GM18517 (cell line): Measurements from ENCODE around the gene CUL4A.
"Not testable (repeated sequence)": the region's sequence is repeated elsewhere in the genome, so short reads cannot be mapped to it uniquely, and the experiment has no call there.

Experiments
- ATAC-seq: cut with Tn5 transposase; IDR thresholded peaks from one replicate; pipeline ENCODE4 v1.9.1; 2021; ENCODE audit warnings: mild to moderate bottlenecking, moderate library complexity; ENCODE audit not compliant: unreplicated experiment

The CUL4A gene

DNA sequence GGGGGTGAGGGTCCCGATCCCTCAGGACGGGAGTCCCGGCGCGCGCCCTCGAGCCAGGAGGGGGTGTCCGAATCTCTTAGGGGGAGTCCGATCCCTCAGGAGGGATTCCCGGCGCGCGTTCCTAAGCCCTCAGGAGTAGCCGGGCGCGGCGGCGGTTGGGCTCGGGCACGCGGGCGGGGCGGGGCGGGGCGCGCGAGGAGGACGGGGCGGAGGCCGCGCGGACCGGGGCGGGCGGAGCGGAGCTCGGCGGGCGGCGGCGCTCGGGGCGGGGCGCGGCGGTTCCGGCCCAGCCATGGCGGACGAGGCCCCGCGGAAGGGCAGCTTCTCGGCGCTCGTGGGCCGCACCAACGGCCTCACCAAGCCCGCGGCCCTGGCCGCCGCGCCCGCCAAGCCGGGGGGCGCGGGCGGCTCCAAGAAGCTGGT lies at the start of gene CUL4A:
Gene CUL4A, plus strand, starts transcription at position 278 of the 423 bp plus-strand sequence. Its CDS starts 15 bp downstream, at position 293.
- peak; percentile 24 for ATAC-seq

DNA sequence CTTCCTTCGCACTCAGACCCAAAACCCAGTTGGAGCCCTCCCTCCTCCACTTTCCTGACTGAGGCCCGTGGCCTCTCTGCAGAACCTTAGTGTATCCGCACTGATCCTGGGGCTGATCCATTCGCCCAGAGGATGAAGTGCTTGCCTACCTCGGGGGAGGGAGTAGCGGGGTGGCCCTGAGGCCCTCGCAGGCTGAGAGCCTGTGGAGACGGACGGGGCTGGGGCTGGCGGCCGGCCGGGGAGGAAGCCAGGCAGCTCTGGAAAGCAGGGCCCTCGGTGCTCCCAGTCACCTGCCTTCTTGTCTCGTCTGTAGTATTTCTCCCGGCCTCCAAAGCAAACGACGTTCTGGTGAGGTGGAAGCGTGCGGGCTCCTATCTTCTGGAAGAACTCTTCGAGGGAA lies 49.7 kb upstream of the CUL4A start:
- no peak for ATAC-seq

DNA sequence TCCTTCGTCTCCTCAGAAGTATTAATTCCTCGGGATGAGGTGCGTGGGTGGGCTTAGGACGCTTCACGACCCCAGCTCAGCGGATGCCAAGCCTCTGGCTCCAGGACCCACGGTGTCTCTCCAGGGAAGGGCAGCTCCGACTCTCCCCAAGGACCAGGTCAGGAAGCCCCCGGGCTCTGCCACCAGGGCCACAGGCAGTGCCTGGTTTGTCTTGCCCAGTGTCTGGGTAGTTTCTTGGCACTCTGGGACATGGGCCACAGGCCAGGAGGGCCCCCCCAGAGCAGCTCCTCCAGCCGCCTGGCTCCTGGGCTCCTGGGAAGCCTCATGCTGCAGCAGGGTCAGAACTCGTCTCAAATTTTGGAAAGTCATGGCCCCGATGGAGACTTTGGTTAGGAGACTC lies 48.4 kb upstream of the CUL4A start:
- no peak for ATAC-seq

DNA sequence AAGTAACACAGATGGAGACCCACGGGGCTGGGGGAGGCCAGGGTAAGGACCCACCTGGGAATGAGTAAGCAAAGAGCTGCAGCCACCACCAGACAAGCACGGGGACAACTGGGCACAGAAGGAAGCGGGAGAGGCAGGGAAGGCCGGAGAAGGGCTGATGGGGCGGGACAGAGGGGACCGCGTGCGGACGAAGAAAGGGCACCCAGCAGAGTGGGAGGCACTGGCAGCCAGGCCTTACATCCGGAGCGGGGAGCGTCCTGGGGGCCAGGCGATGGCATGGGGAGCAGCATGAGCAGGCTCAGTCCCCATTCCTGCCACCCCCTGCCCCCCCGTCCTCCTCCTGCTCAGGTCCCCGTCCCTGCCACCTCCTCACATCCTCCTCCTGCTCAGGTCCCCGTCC lies 48.0 kb upstream of the CUL4A start:
- ATAC-seq = no peak

DNA sequence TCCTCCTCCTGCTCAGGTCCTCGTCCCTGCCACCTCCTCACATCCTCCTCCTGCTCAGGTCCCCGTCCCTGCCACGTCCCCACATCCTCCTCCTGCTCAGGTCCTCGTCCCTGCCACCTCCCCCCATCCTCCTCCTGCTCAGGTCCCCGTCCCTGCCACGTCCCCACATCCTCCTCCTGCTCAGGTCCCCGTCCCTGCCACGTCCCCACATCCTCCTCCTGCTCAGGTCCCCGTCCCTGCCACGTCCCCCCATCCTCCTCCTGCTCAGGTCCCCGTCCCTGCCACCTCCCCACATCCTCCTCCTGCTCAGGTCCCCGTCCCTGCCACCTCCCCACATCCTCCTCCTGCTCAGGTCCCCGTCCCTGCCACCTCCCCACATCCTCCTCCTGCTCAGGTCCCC lies 47.4 kb upstream of the CUL4A start:
- ATAC-seq = not testable (repeated sequence)

DNA sequence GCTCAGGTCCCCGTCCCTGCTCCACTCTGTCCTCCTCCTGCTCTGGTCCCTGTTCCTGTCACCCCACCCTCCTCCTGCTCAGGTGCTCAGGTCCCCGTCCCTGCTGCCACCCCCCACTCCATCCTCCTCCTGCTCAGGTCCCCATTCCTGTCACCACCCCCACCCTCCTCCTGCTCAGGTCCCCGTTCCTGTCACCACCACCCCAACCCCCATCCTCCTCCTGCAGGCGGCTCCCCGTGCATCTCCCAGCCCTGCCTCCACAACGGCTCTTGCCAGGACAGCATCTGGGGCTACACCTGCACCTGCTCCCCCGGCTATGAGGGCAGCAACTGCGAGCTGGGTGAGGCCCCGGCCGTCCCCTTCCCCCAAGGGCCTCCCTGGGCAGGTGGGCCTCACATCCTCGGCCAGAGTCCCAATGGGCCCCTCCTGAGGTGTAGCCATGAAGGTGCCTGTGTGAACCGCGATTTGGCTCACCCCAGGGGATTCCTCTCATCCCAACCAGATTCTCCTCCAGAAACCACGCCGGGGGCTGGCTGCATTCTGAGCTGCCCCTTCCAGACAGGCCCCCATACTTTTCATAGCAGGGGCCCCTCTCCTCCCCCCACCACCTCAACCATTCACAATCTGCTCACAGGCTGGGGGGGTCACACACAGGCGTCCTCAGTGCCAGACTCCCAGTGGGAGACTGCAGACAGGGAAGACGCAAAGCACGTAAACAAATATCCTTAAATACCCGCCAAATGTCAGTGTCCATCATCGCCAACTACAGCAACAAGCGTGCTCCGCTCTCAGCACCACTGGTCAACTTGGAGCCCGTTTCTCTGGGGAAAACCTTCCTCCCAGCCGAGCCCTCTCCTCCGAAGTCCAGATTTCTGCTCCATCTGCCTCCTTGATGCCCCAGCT lies 46.4 kb upstream of the CUL4A start:
- ATAC-seq = no peak

DNA sequence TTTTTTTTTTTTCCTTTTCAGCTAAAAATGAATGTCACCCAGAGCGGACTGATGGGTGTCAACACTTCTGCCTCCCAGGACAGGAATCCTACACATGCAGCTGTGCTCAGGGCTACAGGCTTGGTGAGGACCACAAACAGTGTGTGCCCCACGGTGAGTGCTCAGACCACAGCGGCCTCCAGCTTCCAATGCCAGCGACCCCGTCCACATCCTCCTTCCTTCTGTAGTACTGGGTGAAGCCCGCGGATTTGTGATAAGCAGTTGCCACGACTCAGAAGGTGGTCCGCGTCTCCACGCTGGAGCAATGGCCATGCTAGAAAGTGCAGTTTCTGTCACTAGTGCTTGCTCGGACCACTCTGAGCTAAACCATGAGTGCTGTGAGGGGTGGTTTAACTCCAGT lies 44.9 kb upstream of the CUL4A start:
- ATAC-seq = no peak

DNA sequence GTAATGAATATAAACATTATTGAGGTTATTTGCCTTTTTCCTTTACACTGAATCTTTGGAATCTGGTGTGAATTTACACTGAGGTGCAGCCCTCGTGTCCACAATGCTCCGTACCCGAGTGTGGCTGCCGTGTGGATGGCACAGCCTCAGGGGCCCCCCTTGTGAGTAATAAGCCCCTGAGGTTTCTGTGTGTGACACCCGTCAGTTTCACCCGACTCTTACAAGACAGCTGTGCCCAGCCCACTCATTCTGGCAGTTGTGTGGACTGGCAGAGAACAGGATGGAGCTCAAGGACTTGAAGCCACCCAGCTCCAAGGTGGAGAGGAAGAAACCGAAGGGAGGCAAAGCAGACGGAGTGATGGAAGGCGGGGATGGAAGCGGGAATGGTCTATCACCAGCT lies 43.1 kb upstream of the CUL4A start:
- ATAC-seq = no peak

DNA sequence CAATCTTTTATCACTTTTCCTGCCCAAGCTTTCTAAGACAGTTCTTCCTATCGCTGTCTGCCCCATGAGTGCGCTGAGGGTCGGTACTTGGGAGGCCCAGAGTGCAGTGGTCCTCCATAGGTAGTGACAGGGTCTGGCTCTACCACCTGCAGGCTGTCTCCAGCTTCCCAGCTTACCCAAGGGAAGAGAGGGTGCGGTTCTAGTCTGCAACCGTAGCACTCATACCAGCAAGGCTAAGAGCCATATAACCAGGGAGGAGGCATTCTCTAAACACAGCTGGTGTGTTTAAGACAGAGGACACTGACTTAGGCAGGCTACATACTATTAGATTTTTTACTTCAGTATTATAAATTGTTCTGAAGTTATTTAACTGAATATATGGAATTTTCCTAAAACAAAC lies 42.7 kb upstream of the CUL4A start:
- ATAC-seq = no peak

DNA sequence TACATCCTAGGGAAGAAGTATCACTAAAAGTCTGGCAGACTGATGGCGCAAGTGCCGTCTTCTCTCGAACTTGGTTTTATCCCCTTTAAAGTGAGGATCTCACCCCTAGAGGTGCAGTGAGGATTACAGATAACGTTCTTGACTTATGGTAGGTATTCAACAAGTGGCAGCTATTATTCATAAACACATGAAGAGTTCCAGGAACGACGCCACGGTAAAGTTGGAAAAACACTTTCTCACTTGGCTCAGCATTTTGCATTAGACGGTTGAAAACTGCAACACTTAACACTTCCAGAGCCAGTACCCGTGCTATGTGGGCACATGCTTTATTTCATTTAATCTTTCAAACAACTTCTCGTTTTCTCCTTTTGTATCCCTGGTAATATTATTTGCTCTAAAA lies 42.3 kb upstream of the CUL4A start:
- no peak for ATAC-seq

DNA sequence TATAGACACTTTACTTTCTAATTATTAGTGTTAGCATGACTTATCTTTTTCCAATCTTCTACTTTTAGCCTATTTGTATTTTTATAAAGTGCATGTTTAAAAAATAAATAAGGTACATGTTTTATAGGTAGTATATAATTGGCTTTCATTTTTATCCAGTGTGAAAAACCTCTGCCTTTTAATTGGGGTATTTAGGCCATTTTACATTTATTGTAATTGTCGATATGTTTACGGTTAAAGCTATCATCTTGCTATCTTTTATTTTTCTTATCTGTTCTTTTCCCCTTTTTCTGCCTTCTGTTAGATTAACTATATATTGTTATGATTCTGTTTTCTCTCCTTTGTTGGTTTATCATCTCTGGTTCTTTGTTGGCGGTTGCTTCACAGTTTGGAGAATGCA lies 41.8 kb upstream of the CUL4A start:
- ATAC-seq = no peak

DNA sequence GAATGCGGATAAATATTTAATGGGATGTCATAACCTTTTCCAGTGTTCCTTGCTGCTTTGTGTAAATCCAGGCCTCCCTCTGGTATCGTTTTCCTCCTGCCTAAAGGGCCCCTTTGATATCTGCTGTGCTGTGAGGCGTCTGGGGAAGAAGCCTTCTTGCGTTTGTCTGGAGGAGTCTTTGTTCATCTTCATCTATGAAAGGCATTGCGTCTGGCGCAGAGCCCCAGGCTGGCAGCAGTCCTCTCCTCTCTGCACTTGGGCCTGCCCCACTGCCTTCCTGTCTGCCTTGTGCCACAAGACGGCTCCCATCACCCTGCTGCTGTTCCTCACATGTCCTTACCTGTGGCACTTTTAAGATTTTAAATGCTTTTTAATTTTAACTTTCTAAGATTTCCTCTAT lies 41.2 kb upstream of the CUL4A start:
- no peak for ATAC-seq

DNA sequence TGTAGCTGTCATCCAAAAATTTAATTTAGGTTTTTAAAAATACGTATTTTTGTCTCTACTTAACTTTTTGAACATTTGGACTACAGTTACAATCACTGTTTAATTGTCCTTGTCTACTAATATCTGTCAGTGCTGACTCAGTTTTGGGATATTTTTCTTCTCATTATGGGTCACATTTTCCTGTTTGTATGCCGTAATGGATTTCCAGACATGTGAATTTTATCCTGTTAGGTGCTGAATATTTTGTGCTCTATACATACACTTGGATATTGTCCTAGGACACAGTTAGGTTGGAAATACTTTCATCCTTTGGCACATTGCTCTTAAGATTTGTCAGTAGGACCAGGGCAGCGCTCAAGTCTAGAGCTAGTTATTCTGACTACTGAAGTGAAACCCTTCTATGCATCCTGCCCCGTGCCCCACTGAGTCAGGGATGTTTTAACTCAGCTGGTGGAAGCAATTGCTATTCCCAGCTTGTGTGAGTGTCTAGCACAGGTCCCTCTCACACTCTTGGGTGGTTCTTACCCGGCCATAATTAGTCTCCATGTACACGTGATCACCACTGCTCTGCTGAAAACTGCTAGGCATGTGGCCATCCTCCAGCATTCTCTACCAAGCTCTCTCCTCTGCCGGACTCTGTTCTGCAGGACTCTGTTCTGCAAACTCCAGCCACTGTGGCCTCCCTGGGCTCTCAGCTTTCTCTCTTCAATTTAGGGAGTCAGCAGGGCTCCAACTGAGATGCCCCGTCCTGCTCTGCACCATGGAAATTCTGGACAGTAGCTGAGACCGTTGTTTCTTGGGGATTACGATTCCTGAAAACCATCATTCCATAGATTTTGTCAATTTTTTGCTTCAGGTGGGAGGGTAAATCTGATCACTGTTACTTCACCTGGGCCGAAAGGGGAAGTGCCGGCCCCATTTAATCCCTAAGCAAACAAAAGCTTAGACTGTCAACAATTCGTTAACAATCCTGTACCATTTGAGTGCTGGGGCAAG lies 39.8 kb upstream of the CUL4A start:
- ATAC-seq = no peak

DNA sequence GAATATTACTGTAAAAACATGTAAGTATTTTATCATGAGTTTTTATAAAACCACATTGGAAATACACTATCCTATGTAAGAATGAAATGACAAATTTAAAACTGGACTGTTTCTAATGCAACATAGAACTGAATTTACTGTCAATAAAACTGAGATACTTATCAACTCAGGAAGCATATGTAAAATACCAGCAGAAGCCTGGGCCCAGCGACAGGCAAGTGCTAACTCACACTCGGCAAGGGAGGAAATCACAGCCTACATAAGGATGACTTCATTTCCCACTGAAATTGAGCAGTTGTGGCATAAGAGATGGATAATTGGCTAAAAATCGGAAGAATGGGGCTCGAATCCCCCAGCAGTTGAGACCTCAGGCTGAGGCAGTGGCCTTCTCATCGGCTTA lies 38.9 kb upstream of the CUL4A start:
- ATAC-seq = no peak

DNA sequence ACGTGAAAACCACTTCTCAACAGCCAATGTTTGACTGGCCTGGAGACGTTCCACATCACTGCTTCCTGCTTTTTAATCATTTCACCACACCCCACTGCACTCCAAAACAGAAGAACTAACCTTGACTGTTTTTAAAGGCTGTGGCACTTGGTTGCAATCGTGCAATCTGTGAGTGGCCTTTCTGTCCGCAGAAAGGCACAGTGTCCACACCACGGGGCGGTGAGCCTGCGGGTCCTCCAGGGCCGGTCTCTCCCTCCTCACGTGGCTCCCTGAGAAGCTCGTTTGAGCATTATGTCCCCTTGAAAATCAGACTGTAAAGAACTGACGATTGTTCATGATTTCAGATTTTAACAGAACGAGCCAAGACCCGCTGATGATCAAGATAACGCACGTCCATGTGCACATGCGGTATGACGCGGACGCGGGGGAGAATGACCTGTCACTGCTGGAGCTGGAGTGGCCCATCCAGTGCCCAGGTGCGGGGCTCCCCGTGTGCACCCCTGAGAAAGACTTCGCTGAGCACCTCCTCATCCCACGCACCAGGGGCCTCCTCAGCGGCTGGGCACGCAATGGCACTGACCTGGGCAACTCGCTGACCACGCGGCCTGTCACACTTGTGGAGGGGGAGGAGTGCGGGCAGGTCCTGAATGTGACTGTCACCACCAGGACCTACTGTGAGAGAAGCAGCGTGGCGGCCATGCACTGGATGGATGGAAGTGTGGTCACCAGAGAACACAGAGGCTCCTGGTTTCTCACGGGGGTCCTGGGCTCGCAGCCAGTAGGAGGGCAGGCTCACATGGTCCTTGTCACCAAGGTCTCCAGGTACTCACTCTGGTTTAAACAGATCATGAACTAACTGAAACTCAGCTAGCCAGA lies 37.9 kb upstream of the CUL4A start:
- ATAC-seq = no peak

DNA sequence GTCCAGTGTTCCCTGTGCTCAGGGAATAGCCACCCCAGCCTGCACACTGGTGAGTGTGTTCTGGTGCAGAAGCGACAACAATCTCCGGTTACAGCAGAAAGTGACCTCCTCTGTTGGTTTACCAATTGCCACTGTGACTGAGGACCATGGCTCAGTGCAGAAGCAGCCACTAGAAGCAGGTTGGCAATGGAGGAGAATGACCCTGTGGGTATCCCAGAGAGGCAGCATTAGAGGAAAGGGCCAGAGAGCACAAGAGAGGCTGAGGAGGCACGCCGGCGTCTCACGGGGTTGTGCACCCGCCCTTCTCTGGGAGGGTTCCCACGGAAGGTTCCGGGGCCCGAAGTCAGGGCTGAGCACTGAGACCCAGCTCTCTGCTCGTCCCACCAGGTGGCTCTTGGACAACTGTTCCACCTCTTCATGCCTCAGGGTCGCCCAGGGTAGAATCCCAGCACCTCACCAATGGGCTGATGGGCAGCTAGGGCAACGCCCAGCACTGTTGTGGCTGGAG lies 36.9 kb upstream of the CUL4A start:
- no peak for ATAC-seq

DNA sequence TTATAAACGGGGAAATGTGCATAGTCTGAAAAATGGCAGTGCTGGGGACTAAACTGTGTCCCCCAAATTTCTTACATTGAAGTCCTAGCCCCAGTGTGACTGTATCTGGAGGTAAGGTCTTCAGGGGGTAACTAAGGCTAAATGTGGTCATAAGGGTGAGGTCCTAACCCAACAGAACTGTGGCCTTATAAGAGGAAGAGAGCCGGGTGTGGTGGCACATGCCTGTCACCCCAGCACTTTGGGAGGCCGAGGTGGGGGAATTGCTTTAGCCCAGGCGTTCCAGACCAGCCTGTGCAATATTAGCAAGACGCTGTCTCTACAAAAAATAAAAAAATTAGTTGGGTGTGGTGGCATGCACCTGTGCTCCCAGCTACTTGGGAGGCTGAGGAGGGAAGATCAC lies 33.1 kb upstream of the CUL4A start:
- no peak for ATAC-seq

DNA sequence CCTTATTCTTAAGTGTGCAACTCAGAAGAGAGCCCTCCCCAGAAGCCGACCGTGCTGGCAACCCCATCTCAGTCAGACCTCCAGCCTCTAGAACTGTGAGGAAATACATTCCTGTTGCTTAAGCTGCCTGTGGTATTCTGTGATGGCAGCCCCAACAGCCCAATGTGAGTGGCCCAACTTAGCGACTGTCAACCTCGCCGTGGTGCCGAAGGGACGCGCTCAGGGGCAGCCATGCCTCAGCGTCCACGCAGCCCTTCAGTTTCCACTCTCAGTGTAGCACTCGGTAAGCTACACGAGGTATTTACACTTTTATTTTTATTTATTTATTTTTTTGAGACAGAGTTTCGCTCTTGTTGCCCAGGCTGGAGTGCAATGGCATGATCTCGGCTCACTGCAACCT lies 32.6 kb upstream of the CUL4A start:
- ATAC-seq = no peak

DNA sequence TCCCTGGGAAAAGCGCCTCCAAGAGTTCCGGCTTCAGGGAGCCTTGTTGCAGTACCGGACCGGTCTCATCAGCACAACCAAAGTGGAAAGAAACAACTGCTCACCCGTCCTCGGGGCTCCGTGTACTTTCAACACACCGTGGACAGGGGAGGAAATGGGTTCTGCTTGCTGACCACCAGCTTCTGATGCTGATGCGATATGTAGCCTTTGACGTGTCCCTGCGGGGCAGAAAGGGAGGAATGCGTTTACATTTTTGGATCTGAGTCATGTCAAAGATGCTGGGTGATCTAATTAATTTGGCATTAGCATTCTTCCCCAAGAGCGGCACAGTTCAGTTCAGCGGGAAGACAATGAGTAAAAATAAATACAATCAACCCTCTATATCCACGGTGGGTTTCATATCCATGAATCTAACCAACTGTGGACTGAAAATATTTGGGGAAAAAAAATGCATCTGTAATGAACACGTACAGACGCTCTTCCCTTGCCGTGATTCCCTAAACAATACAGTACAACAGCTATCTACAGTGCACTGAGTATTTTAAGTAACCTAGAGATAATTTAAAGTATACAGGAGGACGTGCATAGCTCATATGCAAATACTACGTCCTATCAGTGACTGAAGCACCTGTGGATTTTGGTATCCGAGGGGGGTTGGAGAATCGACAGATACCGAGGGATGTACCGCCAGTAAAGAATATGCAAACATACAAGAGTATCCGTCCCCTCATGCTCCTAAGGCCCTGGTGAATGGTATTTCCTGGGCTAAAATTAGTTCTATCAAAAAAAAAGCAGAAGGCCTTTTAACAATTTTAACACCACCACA lies 31.1 kb upstream of the CUL4A start:
- ATAC-seq = no peak

DNA sequence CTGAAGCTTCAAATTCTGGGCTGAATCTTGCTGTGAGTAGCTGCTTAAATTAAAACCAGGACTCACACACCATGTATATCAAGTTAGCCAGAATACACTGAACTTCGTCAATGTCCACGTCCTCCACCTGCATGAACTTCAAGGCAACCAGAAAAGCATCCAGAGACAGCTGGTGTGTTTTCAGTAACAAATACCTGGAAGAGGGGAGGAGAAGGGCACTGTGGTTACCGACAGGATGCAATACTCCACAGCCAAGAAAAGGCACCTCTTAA lies 30.6 kb upstream of the CUL4A start:
- no peak for ATAC-seq
